Measurements from ENCODE around the gene TRAPPC3. TPM values are rescaled to one million over a fixed set of nuclear protein-coding genes. Genes with fewer than 3 reads are reported as not detected.

TRAPPC3 gene
- total and polyA plus RNA-seq, 4 donors, result 37.3 to 83.9 (median 61.3) TPM

DNA sequence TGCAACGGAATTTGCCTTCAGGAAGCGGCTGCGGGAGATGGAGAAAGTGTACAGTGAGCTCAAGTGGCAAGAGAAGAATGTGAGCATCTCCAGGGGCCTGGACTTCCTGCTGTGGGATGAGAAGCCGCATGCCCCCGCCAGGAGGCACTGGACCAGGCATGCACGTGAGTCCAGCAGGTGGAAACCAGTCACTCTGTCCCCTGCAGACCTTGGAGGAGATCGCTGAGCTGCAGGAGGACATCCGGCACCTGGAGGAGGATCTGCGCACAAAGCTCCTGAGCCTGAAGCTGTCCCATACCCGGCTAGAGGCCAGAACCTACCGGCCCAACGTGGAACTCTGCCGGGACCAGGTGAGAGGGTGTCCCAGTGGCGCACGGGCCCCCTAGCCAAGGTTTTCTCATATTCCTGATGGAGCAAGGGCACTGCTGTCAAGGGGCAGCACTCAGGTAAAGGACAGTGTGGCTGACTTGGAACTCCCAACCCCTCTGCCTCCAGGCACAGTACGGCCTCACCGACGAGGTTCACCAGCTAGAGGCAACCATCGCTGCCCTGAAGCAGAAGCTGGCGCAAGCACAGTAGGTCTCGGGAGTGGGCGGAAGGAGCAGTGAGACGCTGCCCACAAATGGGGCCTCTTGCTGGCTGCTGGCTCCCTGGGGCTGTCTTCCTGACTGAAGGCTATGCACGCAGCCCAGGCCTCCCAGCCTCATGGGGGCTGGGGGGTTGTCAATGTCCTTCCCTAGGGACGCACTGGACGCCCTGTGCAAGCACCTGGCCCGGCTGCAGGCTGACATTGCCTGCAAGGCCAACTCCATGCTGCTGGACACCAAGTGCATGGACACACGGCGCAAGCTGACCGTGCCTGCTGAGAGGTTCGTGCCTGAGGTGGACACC, 61.8 kb downstream of the TRAPPC3 start:
- WGBS, 2 donors, result 91 to 92% methylated on average over 31 of the region's 31 CpGs
- peaks cover 0 to 14% (median 12%) of the 10 kb centered on the region in 4 donors for H3K36me3 ChIP-seq (ENCODE audit: control insufficient read depth in 4 of 4, insufficient read depth in 4 of 4, low read length in 4 of 4)
- no peak overlapping the region for H3K27ac ChIP-seq (ENCODE audit: low read depth in 1 of 2, low read length in 1 of 2)
- H3K4me1 ChIP-seq (ENCODE audit: control insufficient read depth in 5 of 5, insufficient read depth in 5 of 5, low read length in 5 of 5), result peaks cover 0 to 19% (median 4%) of the 10 kb centered on the region in 5 donors
- H3K4me3 ChIP-seq, result no peak overlapping the region
- TF ChIP-seq, protein P1, sequence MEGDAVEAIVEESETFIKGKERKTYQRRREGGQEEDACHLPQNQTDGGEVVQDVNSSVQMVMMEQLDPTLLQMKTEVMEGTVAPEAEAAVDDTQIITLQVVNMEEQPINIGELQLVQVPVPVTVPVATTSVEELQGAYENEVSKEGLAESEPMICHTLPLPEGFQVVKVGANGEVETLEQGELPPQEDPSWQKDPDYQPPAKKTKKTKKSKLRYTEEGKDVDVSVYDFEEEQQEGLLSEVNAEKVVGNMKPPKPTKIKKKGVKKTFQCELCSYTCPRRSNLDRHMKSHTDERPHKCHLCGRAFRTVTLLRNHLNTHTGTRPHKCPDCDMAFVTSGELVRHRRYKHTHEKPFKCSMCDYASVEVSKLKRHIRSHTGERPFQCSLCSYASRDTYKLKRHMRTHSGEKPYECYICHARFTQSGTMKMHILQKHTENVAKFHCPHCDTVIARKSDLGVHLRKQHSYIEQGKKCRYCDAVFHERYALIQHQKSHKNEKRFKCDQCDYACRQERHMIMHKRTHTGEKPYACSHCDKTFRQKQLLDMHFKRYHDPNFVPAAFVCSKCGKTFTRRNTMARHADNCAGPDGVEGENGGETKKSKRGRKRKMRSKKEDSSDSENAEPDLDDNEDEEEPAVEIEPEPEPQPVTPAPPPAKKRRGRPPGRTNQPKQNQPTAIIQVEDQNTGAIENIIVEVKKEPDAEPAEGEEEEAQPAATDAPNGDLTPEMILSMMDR (IDR thresholded peaks at IDR 0.05; ENCODE audit: control extremely low read depth, extremely low read depth), result no peak
- no peaks in the 10 kb centered on the region for H3K9me3 ChIP-seq (ENCODE audit: control insufficient read depth in 4 of 4, insufficient read depth in 3 of 4, low read length in 3 of 4)
- no peak for DNase-seq
- ATAC-seq (ENCODE audit: insufficient read depth, low FRiP score), result no peak
- no peak overlapping the region for H3K9ac ChIP-seq (ENCODE audit: insufficient read depth in 1 of 2, low read length in 2 of 2)
- H3K27me3 ChIP-seq (ENCODE audit: control insufficient read depth in 3 of 3, insufficient read depth in 3 of 3, low read length in 2 of 3), result no peaks in the 10 kb centered on the region

Small RNA genes within 50 kb of the gene (small RNA-seq; reads per million reads assigned to genes)
- gene RN7SL131P (ENCODE audit: low replicate concordance), result not detected

Other genes with a start within 250 kb of the TRAPPC3 start
- 10 to 100 TPM; 32.4 to 60.4 TPM for gene AGO3, start 218.4 kb downstream of the TRAPPC3 start, total RNA-seq
- gene AGO3, start 218.4 kb downstream of the TRAPPC3 start, polyA plus RNA-seq, result 1 to 10 TPM; 4.4 to 6.8 TPM
- gene TEKT2, start 65.4 kb downstream of the TRAPPC3 start, total RNA-seq, result 10 to 100 TPM; 21.3 to 40.2 TPM
- 10 to 100 TPM; 10.2 to 11.6 TPM for gene TEKT2, start 65.4 kb downstream of the TRAPPC3 start, polyA plus RNA-seq
- 10 to 100 TPM; 22.0 to 44.3 TPM for gene ADPRS, start 60.6 kb downstream of the TRAPPC3 start, total RNA-seq
- gene ADPRS, start 60.6 kb downstream of the TRAPPC3 start, polyA plus RNA-seq, result 10 to 100 TPM; 29.9 to 35.2 TPM
- gene COL8A2, start 24.3 kb downstream of the TRAPPC3 start, total RNA-seq, result 1 to 10 TPM; 2.0 to 6.0 TPM
- 1 to 10 TPM; 2.8 to 3.8 TPM for gene COL8A2, start 24.3 kb downstream of the TRAPPC3 start, polyA plus RNA-seq
- gene MAP7D1, start 6.7 kb upstream of the TRAPPC3 start, total RNA-seq, result 100 to 1,000 TPM in 1 of 2 donors, 10 to 100 TPM in 1; 47.3 to 140 TPM
- gene MAP7D1, start 6.7 kb upstream of the TRAPPC3 start, polyA plus RNA-seq, result 100 to 1,000 TPM in 1 of 2 donors, 10 to 100 TPM in 1; 53.9 to 103 TPM
- 10 to 100 TPM; 92.8 to 92.9 TPM for gene THRAP3, start 75.0 kb upstream of the TRAPPC3 start, total RNA-seq
- 10 to 100 TPM; 25.1 to 41.7 TPM for gene THRAP3, start 75.0 kb upstream of the TRAPPC3 start, polyA plus RNA-seq
- gene SH3D21, start 156.9 kb upstream of the TRAPPC3 start, total RNA-seq, result 10 to 100 TPM; 13.5 to 16.6 TPM
- gene SH3D21, start 156.9 kb upstream of the TRAPPC3 start, polyA plus RNA-seq, result 1 to 10 TPM; 9.0 to 9.9 TPM
- gene EVA1B, start 174.2 kb upstream of the TRAPPC3 start, total RNA-seq, result 10 to 100 TPM; 31.2 to 33.5 TPM
- 10 to 100 TPM; 33.9 to 59.5 TPM for gene EVA1B, start 174.2 kb upstream of the TRAPPC3 start, polyA plus RNA-seq
- gene STK40, start 236.4 kb upstream of the TRAPPC3 start, total RNA-seq, result 10 to 100 TPM; 25.4 to 82.9 TPM
- gene STK40, start 236.4 kb upstream of the TRAPPC3 start, polyA plus RNA-seq, result 10 to 100 TPM; 26.0 to 71.3 TPM
- 10 to 100 TPM; 10.7 to 42.6 TPM for gene LSM10, start 248.4 kb upstream of the TRAPPC3 start, total RNA-seq
- gene LSM10, start 248.4 kb upstream of the TRAPPC3 start, polyA plus RNA-seq, result 10 to 100 TPM; 47.0 to 70.6 TPM

All from lung (tissue), 13 donors.